ENCODE results near the gene USP53.
"Not testable (repeated sequence)": the region's sequence is repeated elsewhere in the genome, so short reads cannot be mapped to it uniquely, and the experiment has no call there.

USP53 gene

DNA sequence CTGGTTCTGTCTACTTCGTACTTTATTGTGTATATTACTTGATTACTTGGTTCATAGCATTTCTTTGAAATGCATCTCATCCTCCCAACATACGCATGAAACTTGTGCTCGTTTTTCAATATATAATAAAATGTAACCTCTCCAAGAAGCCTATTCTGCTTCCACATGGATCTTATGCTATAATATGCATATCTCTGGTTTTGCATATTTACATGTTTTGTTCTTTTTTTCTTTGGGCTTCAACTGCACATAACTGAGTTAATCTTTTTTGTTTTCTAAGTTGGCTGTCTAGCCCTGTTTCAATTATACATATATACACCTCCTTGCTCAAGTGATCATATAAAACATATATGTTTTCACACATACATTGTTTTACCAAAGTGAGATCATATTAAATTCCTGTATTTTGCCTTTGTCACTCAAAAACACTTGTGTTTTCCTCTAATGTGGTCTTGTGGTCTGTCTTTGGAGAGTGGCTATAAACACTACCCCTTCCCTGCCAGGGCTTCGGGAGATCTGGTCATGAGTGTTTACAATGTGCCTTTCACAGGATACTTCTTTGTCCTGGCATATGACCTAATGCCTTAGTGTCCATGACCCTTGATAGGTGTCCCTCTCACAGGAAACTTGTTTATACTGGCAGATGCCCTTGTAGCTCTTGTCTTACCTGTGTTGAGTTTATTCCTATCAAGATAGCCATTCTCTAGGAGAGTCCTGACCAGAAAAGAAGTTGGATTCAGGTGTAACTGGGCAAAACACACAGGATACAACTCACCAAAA, 17.6 kb downstream of the USP53 start:
- DNase-seq: no peak

DNA sequence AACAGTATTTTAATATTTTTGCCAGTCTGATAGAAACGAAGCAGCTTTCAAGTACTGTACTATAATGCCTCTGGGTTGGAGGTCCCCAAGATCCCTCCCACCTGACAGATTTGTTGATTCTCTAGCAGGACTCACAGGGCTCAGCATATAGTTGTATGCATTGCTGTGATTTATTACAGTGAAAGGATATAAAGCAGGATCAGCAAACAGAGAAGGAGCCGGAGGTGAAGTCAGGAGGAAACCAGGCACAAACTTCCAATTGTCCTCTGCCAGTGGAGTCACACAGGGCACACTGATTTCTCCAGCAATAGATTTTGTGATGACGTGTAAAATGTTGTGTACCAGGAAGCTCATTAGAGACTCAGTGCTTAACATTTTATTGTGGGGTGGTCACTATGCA, 19.0 kb downstream of the USP53 start:
- DNase-seq: no peak

DNA sequence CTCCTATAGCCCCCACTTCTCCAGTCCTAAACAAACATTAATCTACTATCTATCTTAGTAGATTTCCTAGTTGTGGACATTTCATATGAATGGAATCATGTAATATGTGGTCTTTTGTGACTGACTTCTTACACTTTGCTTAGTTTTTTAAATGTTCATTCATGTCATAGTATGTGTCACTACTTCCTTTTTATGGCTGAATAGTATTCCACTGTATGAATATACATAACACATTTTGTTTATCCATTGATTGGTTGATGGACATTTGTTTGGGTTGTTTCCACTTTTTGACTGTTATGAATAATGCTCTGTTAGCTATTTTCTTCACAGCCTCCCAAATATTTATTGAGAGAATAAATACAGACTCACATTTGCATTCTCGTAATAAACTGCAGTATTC, 19.8 kb downstream of the USP53 start:
- DNase-seq: no peak

DNA sequence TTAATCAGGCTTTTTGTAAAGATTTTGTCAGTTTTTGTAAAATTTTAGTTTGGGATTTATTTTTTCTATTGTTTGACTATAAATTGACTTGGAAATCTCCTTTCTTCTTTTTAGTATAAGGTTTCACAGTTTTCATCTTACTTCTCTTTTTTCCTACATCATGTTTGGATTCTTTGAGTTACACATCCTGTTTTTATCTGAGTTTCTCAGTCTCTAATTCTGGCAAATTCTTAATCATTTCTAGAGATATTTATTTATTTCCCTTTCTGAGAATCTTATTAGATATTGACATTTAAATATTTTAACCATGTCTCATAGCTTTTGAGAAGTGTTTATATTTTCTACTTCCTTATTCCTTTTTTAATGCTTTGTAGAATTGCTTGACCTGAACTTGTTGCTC, 20.7 kb downstream of the USP53 start:
- no peak for DNase-seq

DNA sequence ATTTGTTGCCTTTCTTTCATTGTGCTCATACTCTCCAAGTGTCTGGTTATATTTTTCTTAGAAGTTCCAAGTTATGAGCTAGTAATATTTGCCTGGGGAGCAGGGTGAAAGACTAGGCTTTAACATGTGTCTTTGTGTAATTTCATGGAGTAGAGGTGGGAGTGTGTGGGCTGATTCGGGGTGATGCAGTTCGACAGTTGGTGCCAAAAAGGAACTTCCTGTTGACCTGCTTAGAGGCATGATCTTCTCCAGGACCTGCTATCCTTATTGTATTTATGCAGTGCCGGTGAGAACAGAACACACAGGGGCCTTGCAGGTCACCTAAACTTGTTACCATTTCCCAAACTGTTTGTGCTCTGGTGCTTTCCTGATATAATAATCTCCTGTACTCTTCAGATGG, 21.2 kb downstream of the USP53 start:
- no peak for DNase-seq

DNA sequence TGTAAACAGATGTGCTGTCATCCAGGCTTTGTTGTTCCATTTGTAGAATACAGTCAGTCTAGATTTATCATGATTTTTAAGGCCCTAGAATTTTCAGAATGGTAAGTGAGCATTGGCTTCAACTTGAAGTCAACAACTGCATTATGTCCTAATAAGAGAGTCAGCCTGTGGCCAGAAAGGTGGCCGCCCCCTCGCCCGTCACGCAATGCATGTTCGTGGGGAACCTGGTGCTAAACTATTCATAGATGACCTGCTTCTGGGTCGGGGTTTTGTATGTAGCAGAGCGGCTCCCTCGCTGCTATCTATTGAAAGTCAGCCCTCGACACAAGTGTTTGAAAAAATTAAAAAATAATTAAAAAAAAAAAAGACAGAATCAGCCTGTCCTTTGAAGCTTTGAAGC, 24.7 kb downstream of the USP53 start:
- DNase-seq: no peak

DNA sequence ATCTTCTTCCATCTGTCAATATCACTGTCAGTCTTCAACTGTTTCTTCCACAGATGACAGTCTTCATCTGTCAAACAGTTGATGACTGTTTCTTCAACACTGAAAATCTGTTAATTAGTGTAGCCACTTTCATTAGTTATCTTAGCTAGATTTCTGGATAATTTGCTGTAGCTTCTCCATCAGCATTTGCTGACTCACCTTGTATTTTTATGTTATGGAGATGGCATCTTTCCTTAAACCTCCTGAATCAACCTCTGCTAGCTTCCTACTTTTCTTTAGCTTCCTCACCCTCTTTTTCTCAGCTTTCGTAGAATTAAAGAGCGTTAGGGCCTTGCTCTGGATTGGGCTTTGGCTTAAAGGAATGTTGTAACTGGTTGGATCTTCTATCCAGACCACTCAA, 25.1 kb downstream of the USP53 start:
- no peak for DNase-seq

DNA sequence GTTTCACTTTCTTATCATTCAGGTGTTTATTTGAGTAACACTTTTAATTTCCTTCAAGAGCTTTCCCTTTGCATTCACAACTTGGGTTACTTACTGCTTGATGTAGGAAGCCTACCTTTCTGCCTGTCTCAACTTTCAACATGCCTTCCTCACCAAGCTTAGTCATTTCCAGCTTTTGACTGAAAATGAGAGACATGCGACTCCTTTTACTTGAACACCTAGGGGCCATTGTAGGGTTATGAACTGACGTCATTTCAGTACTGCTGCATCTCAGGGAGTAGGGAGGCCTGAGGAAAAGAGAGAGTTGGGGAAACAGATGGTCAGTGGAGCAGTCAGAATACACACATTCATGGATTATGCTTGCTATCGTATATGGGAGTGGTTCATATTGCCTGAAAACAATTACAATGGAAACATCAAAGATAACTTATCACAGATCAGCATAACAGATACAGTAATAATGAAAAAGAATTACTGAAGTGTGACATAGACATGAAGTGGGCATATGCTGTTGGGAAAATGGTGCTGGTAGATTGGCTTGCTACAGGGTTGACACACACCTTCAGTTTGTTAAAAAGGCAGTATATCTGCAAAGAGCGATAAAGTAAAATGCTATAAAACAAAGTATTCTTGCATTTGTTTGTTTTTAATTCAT, 25.7 kb downstream of the USP53 start:
- no peak for DNase-seq

DNA sequence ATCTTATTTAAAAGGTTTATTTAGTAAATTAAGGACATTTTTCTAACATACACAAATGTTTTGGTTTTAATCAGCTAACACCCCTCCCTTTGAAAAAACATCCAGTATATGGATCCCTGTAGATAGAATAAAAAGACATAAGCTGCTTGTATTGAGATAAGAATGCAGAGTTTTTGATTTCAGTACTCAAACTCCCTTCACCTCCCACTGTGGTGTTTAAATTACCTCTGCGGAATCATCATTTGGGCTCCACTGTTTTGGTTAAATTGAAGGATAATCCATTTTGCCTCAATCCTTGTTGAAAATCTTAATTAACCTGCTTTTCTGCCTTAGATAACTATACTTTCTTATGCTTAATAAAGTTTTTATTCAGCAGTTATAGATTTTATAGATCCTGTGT, 27.6 kb downstream of the USP53 start:
- no peak for DNase-seq

DNA sequence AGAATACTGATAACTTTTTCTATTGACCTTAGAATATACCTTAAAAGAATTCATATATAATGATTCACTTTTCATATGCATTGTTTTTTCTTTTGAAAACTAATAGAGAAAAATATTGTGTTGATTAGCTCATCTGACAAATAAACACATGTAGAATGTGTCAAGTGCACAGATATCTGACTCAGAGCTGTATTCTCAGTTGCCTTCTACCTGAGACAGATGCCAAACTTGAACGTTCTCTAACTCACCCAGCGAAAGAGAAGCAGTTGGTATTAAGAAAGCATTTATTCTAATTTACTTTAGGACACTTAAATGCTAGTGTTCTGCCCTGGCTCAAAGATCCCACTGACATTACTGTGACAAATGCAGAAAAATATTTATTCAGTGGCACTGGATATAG, 28.1 kb downstream of the USP53 start:
- DNase-seq: no peak

DNA sequence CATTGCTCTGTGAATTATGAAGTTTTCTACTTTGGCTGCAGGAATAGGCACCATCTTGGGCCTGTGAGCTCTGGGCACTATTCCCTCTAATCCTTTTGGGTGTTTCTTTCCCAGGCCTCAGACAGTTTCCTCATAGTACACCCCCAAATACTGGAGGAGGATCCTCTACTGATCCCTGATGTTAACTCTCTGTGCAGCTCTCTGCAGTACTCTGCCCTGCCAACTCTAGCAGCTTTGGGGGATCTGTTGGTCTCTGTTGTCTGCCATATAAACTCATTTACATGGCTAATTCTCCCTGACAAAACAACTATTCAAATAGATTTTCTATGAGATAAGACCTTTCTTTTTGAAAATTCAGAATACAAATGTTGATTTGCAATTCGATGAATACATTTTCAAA, 29.9 kb downstream of the USP53 start:
- no peak for DNase-seq

DNA sequence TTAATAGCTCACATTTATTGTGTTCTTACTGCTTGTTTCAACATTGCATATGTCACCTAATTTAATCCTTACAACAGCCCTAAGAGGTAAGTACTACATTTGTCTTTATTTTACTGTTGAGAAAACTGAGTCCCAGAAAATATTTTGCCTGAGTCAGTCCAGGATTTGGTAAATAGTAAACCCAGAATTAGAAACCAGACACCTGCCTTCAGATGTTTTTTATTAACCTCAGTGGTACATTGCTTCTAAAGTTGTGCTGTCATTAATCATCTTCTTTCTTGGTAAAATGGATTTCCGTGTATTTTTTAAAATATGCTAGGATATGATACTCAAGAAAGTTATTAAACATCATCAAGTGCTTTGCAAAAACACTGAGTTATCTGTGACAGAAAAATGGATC, 31.4 kb downstream of the USP53 start:
- DNase-seq: no peak

DNA sequence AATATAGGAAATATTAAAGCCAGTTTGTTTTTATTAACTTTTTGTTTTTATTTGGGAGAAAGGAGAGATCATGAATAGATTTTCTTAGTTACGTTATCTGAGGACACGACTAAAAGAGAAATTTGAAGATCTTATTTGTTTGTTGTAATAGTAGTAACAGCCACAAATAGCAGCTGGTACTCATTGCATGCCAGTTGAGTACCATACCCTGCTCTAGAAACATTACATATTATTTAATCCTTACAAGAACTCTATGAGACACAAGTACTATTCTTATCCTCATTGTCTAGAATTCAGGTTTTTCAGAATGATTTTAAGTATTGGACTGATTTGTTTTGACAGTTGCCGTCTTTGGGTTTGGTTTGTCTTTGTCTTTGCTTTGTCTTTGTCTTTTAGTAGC, 31.8 kb downstream of the USP53 start:
- DNase-seq: no peak

DNA sequence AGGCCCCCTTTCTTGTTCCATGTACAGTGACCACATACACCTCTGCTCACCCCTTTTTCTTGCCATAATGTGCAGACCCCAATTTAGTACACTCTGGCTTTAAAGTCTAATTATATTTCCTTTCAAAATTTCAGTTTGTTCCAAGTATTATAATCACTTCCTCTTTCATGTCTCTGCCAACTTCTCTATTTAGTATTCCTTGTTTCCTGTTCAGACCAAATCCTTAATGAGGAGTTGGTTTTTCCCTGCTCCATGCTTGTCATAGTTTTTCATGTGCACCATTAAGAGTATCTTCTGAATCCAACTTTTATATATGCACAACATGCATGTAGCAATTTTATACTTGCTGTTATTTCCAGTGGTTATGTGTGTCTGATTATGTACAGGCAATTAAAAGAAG, 32.3 kb downstream of the USP53 start:
- DNase-seq: no peak

DNA sequence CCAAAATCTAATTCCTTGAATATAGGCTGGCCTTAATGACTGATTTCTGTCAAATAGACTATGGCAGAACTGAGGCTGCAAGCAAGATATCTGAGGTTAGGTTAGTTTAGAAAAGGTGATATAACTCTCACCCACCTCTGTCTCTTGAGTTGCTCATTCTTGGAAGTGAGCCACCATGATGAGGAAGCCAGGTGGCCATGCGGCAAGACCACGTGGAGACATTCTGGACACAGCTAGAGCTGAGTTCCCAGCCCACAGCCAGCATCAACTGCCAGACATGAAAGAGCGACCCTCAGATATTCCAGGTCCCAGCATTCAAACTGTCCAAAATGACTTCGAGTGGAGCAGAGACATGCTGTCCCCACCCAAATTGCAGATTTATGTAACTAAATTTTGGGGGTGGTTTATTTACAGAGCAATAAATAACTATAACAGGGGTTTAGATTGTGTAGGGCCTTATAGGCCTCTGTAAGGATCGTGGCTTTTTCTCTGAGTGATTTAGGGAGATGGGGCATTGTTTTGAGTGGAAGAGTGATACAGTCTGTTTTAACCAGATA, 33.7 kb downstream of the USP53 start:
- DNase-seq: no peak

DNA sequence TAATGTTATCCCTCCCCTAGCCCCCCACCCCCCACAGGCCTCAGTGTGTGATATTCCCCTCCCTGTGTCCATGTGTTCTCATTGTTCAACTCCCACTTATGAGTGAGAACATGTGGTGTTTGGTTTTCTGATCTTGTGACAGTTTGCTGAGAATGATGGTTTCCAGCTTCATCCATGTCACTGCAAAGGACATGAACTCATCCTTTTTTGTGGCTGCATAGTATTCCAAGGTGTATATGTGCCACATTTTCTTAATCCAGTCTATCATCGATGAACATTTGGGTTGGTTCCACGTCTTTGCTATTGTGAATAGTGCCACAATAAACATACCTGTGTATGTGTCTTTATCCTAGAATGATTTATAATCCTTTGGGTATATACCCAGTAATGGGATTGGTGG, 38.5 kb downstream of the USP53 start:
- DNase-seq: not testable (repeated sequence)

DNA sequence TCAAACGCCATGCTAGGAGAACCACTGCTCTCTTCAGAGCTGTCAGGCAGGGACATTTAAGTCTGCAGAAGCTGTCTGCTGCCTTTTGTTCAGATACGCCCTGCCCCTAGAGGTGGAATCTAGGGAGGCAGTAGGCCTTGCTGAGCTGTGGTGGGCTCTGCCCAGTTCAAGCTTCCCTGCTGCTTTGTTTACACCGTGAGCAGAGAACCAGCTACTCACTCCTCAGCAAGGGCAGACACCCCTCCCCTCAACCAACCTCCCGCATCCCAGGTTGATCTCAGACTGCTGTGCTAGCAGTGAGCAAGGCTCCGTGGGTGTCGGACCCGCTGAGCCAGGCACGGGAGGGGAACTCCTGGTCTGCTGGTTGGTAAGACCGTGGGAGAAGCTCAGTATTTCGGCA, 42.7 kb downstream of the USP53 start:
- DNase-seq: not testable (repeated sequence)

DNA sequence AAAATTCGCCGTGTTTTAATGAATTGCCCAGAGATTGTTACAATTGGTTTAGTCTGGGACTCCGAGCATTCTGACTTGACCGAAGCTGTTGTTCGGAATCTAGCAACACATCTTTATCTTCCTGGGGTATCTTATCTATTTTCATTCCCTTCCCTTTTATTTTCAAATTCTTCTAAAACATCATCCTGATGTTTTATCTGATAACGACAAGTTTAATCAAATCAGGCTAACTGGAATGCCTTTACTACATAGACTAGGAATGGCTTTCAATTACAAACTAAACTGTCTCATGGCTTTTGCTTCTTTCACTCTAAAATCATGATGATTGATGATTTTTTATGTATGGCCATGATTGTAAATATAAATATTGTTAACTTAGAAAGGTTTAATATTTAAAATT, 48.0 kb downstream of the USP53 start:
- no peak for DNase-seq

DNA sequence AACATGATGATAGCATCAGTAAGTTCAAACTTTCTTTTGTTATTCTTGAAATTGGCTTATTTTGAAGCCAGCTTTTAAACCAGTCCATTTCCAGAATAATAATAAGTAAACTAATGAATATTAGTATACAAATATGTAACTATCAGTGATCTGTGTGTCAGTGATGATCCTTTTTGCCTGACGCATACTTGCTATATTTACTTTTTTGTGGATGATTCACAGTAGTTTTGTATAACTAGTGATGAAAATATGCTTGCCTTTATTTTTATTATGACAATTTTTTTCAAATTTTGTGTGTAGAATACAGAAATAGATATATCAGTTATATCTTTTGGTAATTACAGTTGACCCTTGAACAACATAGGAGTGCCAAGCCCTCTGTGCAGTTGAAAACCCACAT, 49.5 kb downstream of the USP53 start:
- no peak for DNase-seq

DNA sequence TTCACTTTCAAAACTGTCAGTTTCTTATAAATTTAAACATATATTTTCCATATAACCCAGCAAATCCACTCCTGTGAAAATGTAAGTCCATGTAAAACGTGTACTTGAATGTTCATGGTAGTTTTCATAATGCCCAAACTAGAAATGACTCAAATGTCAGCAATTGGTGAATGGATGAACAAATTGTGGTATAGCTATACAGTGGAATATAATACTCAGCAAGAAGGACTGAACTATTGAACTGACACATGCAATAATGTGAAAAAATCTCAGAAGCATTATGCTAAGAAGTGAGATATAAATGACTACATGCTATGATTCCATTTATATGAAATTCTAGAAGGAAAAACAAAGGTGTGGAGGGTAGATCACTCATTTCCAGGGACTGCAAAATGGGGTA, 52.2 kb downstream of the USP53 start:
- no peak for DNase-seq

DNA sequence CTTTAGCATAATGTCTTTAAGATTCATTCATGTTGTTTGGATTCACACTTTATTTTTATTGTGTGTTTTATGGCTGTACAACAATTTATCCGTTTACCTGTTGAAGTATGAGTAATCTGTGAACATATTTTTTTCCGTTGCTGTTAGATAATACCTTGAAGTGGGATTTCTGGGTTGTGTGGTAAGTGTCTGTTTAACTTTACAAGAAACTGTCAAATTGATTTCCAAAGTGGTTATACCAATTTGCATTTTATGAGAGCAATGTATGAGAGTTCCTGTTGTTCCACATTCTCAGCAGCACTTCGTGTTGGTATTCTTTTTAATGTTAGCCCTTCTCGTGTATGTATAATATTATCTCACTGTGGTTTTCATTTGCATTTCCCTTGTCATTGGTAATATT, 53.6 kb downstream of the USP53 start:
- DNase-seq: no peak

DNA sequence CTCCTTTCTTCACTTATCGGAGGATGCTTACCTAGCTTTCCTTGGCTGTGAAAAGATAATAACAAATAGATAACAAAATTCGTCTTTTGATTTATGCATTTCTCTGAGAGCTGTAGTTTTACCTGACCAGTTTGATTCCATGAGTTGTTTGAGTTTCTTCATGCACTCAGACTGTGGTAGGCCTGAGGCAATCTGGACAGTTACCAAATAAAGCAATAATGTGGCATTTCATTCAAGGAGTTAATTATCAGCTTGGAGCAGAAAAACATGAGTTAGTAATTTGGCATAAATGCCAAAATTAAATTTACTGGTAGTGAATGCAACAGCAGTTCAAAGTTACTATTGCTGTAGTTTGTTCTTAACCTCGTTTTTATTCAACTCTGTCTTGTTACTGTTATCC, 56.0 kb downstream of the USP53 start:
- DNase-seq: no peak

DNA sequence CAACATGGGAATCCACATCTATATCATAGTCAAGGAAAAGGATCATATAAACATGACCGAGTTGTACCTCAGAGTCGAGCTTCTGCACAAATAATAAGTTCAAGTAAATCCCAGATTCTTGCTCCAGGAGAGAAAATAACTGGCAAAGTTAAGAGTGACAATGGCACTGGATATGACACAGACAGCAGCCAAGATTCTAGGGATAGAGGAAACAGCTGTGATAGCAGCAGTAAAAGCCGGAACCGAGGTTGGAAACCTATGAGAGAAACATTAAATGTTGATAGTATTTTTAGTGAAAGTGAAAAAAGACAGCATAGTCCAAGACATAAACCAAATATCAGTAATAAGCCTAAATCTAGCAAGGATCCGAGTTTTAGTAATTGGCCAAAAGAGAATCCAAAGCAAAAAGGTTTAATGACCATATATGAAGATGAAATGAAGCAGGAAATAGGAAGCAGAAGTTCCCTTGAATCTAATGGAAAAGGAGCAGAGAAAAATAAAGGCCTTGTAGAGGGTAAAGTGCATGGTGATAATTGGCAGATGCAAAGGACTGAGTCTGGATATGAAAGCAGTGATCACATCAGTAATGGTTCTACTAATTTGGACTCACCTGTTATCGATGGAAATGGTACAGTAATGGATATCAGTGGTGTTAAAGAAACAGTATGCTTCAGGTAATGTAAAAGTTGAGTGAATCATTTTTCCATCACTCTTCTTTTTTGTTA, 59.0 kb downstream of the USP53 start:
- DNase-seq: no peak

DNA sequence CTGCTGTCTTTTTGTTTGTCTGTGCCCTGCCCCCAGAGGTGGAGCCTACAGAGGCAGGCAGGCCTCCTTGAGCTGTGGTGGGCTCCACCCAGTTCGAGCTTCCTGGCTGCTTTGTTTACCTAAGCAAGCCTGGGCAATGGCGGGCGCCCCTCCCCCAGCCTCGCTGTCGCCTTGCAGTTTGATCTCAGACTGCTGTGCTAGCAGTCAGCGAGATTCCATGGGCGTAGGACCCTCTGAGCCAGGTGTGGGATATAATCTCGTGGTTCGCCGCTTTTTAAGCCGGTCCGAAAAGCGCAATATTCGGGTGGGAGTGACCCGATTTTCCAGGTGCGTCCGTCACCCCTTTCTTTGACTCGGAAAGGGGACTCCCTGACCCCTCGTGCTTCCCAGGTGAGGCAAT, 67.0 kb downstream of the USP53 start:
- DNase-seq: not testable (repeated sequence)
